Measurements from ENCODE around the gene RNF8. TPM values are rescaled to one million over a fixed set of nuclear protein-coding genes. Genes with fewer than 3 reads are reported as not detected.

The RNF8 gene
- total and polyA plus RNA-seq, 2 donors (not counting 3 experiments of a cell fraction or from before 2014, with no cell fraction given), result 16.6 to 27.3 TPM

DNA sequence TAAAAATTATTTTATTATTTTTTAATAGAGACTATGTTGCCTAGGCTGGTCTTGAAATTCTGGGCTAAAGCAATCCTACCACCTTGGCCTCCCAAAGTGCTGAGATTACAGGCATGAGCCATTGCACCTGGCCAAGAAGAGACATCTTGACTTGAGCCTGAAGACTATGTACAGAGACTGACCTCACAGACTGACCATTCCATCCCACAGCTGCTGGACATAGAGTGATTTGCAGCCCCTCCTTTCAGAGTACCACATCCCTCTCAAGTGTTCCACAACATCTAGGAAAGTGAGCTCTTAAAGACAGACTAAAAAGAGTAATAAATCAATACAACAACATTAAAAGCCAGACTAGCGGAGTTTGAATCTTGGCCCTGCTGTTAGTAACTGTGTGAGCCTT is 39.0 kb downstream of the RNF8 start:
- no peak overlapping the region for H3K9ac ChIP-seq (replicated peaks; ENCODE audit: extremely low read depth, insufficient read depth, low read length)
- no peak overlapping the region for H3K4me3 ChIP-seq (replicated peaks in 1 of 3; ENCODE audit: insufficient read depth in 1 of 3, low read depth in 1 of 3, low read length in 3 of 3)
- H2AFZ ChIP-seq (ENCODE audit: low read depth, low read length), result no peak overlapping the region
- H3K4me2 ChIP-seq (ENCODE audit: insufficient read depth, low read length), result no peak overlapping the region
- peaks cover 5 to 26% of the 10 kb centered on the region in 2 experiments for H3K36me3 ChIP-seq (ENCODE audit: control insufficient read depth in 2 of 2, extremely low read depth in 1 of 2, insufficient read depth in 2 of 2, low read length in 2 of 2)
- intact Hi-C loops (cut with micrococcal nuclease) (no loop called here), dilution Hi-C loops (cut with MboI; ENCODE audit: extremely low pct_ligation_motif_present, low sequenced_read_pairs) (no loop called here)
- H3K9me3 ChIP-seq (replicated peaks; ENCODE audit: control insufficient read depth, insufficient read depth, low read length), result no peaks in the 10 kb centered on the region
- no peaks in the 10 kb centered on the region for H3K4me1 ChIP-seq (ENCODE audit: control insufficient read depth, extremely low read depth, insufficient read depth, low read length)
- no TSS peak for BruUV-seq (replicated peaks)
- H4K20me1 ChIP-seq (replicated peaks; ENCODE audit: control insufficient read depth, extremely low read depth, insufficient read depth, low read length), result no peaks in the 10 kb centered on the region
- no peaks in the 10 kb centered on the region for H3K27me3 ChIP-seq (ENCODE audit: control insufficient read depth in 2 of 2, insufficient read depth in 2 of 2, low read length in 2 of 2)
- CTCF ChIA-PET, result interaction anchor here (0.8 to 1.4 kb wide), 3 partner anchors 9 to 14 kb away, joined by 3 to 5 read pairs (median 3); no protein-coding TSS in a partner anchor
- POLR2A ChIA-PET, result no interaction called here
- TF ChIP-seq JUN (IDR thresholded peaks at IDR 0.05; ENCODE audit: borderline replicate concordance, insufficient read depth, insufficient read length, low read depth) (no peak), GATA2 (IDR thresholded peaks at IDR 0.05; ENCODE audit: insufficient read depth, insufficient read length, low read depth, low read length) (no peak), EZH2 (IDR thresholded peaks at IDR 0.05; ENCODE audit: borderline replicate concordance, low read depth, low read length, severe bottlenecking) (no peak), POLR2AphosphoS5 (IDR thresholded peaks at IDR 0.05; ENCODE audit: insufficient read depth, low read depth, low read length) (no peak), MYC (IDR thresholded peaks at IDR 0.05; ENCODE audit: low read depth, low read length) (no peak), POLR2A (IDR thresholded peaks at IDR 0.05; ENCODE audit: low read depth, low read length) (no peak), FOS (IDR thresholded peaks at IDR 0.05; ENCODE audit: borderline replicate concordance, insufficient read depth, low read length) (no peak)
- TF ChIP-seq, protein P1, sequence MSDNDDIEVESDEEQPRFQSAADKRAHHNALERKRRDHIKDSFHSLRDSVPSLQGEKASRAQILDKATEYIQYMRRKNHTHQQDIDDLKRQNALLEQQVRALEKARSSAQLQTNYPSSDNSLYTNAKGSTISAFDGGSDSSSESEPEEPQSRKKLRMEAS (IDR thresholded peaks at IDR 0.05; ENCODE audit: insufficient read depth, insufficient read length), result no peak
- TF ChIP-seq, protein P2, sequence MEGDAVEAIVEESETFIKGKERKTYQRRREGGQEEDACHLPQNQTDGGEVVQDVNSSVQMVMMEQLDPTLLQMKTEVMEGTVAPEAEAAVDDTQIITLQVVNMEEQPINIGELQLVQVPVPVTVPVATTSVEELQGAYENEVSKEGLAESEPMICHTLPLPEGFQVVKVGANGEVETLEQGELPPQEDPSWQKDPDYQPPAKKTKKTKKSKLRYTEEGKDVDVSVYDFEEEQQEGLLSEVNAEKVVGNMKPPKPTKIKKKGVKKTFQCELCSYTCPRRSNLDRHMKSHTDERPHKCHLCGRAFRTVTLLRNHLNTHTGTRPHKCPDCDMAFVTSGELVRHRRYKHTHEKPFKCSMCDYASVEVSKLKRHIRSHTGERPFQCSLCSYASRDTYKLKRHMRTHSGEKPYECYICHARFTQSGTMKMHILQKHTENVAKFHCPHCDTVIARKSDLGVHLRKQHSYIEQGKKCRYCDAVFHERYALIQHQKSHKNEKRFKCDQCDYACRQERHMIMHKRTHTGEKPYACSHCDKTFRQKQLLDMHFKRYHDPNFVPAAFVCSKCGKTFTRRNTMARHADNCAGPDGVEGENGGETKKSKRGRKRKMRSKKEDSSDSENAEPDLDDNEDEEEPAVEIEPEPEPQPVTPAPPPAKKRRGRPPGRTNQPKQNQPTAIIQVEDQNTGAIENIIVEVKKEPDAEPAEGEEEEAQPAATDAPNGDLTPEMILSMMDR (IDR thresholded peaks at IDR 0.05; ENCODE audit: extremely low read depth in 1 of 2, insufficient read depth in 1 of 2, low read depth in 1 of 2, low read length in 2 of 2), result no peak
- DNase-seq (ENCODE audit: low read depth, low spot score), result no peak
- no peak overlapping the region for H3K27ac ChIP-seq (ENCODE audit: insufficient read depth, low read depth, low read length)
- FAIRE-seq, result no peak
- no peaks in the 10 kb centered on the region for H3K79me2 ChIP-seq (ENCODE audit: control insufficient read depth, insufficient read depth, low read length)
- no peaks in the 10 kb centered on the region for H3K9me1 ChIP-seq (replicated peaks; ENCODE audit: control insufficient read depth, extremely low read depth, insufficient read depth, low read length)
